AG10803 (cell line): ENCODE measurements around the gene PIANP.

ENCODE experiments used
- DNase-seq: peaks from one replicate; pipeline ENCODE4 v3.0.0; 2010; ENCODE audit warnings: low read depth
- H3K4me3 ChIP-seq: 2 replicates; pipeline ENCODE4 v1.5.1; 2011; ENCODE audit warnings: mild to moderate bottlenecking, low read length, control low read depth
- CTCF ChIP-seq: conservative IDR thresholded peaks from 2 replicates; pipeline ENCODE4 v1.5.1; 2011; ENCODE audit warnings: mild to moderate bottlenecking, low read length, control low read depth, inconsistent platforms

The PIANP gene

GRCh38 chr12:6647083-6647604 lies 53.5 kb downstream of the PIANP start, which contains the start of gene ACRBP:
ACRBP (minus strand) TSS chr12:6647432; CDS start chr12:6647366, 66 bp downstream.
- peak within 1 kb of the TSS; percentile 35 for H3K4me3 ChIP-seq
- TF ChIP-seq CTCF: no peak
- DNase-seq: peak; percentile 50

GRCh38 chr12:6646276-6647082 lies 54.1 kb downstream of the PIANP start:
- peak overlapping the region; percentile 35 for H3K4me3 ChIP-seq
- no peak for DNase-seq
- no peak for TF ChIP-seq CTCF

GRCh38 chr12:6644903-6645302 lies 55.7 kb downstream of the PIANP start:
- TF ChIP-seq CTCF: peak; percentile 15
- no peak overlapping the region for H3K4me3 ChIP-seq
- no peak for DNase-seq

- DNase-seq: no peak
- no peak overlapping the region for H3K4me3 ChIP-seq
- TF ChIP-seq CTCF: no peak
Measured at GRCh38 chr12:6644257-6644596, 56.4 kb downstream of the PIANP start.
